B cell (primary cell): ENCODE data around the gene CASZ1. TPM values are rescaled to one million over a fixed set of nuclear protein-coding genes. Genes with fewer than 3 reads are reported as not detected.

Experiments used
- ATAC-seq: fragments of 200-7000 bp; cut with Tn5 transposase; one replicate; pipeline ENCODE4 v1.10.0; 2021; ENCODE audit warnings: low read depth, mild to moderate bottlenecking, moderate number of reproducible peaks, moderate library complexity
- CTCF ChIA-PET: fragments of 350-600 bp; sonication (Branson Sonifier 250); formaldehyde crosslinking; loops from one replicate; lab custom pipeline; 2021; ENCODE audit warnings: antibody characterized with exemption, inconsistent platforms; lab: Charles Lee
- POLR2A ChIA-PET: fragments of 350-600 bp; sonication (Branson Sonifier 250); formaldehyde crosslinking; loops from one replicate; lab custom pipeline; 2021; ENCODE audit warnings: antibody characterized with exemption; lab: Charles Lee
- DNase-seq: peaks from one replicate; pipeline ENCODE4 v3.0.0; 2013
- H2AFZ ChIP-seq: 2 replicates; pipeline ENCODE4 v1.6.1; 2012; ENCODE audit warnings: mild to moderate bottlenecking, low read depth, low read length; ENCODE audit not compliant: insufficient read depth, poor library complexity, severe bottlenecking
- H3K27ac ChIP-seq, 2 donors: 1 replicate in 1 of 2; 2 replicates in 1 of 2; pipeline ENCODE4 v1.5.1; 2012 to 2013; ENCODE audit warnings: low read length in 2 of 2, mild to moderate bottlenecking in 2 of 2, moderate library complexity in 1 of 2
- H3K27me3 ChIP-seq, 4 experiments: fragments of 200-600 bp in 1 of 4; sonication (generic) in 1 of 4; replicated peaks in 1 of 4; 1 replicate in 2 of 4; 2 replicates in 2 of 4; pipeline versions ENCODE4 v1.6.1 to v1.7.0; 2013 to 2016; ENCODE audit warnings: low read length in 3 of 4, mild to moderate bottlenecking in 2 of 4, mixed read lengths in 1 of 4, moderate library complexity in 1 of 4; ENCODE audit not compliant: insufficient read depth in 4 of 4, control insufficient read depth in 3 of 4; ENCODE audit errors: control extremely low read depth in 1 of 4
- H3K36me3 ChIP-seq, 2 experiments: replicated peaks in 1 of 2; 1 replicate in 1 of 2; 2 replicates in 1 of 2; pipeline versions ENCODE4 v1.6.1 to v1.7.1; 2013; ENCODE audit warnings: low read length in 1 of 2; ENCODE audit not compliant: insufficient read depth in 2 of 2, control insufficient read depth in 1 of 2; ENCODE audit errors: control extremely low read depth in 1 of 2, extremely low read depth in 1 of 2
- H3K4me1 ChIP-seq, 2 donors: fragments of 200-600 bp in 1 of 2; sonication (generic) in 1 of 2; 1 replicate in 1 of 2; 2 replicates in 1 of 2; pipeline versions ENCODE4 v1.5.1 to v1.6.1; 2013 to 2017; ENCODE audit warnings: low read length in 2 of 2; ENCODE audit not compliant: control insufficient read depth in 2 of 2, insufficient read depth in 2 of 2
- H3K4me2 ChIP-seq: replicated peaks from 2 replicates; pipeline ENCODE3; 2012; ENCODE audit warnings: mild to moderate bottlenecking, low read depth, low read length; ENCODE audit not compliant: poor library complexity, severe bottlenecking
- H3K4me3 ChIP-seq, 5 experiments: fragments of 200-600 bp in 1 of 5; sonication (generic) in 1 of 5; 1 replicate in 3 of 5; 2 replicates in 2 of 5; pipeline versions ENCODE4 v1.5.1 to v1.7.0; 2011 to 2016; ENCODE audit warnings: low read length in 4 of 5, mild to moderate bottlenecking in 4 of 5, low read depth in 2 of 5, control low read depth in 1 of 5, moderate library complexity in 1 of 5; ENCODE audit not compliant: insufficient read depth in 1 of 5; ENCODE audit errors: control extremely low read depth in 1 of 5, extremely low read depth in 1 of 5
- H3K79me2 ChIP-seq: fragments of 200-600 bp; sonication (generic); one replicate; pipeline ENCODE4 v1.6.0; 2016; ENCODE audit warnings: low read length; ENCODE audit not compliant: control insufficient read depth, insufficient read depth
- H3K9ac ChIP-seq: fragments of 200-600 bp; sonication (generic); 2 replicates; pipeline ENCODE4 v1.6.1; 2017; ENCODE audit warnings: mild to moderate bottlenecking, low read length, moderate library complexity
- H3K9me3 ChIP-seq, 3 donors: one replicate each; pipeline versions ENCODE4 v1.6.1 to v1.7.1; 2013; ENCODE audit warnings: low read length in 2 of 3; ENCODE audit not compliant: control insufficient read depth in 2 of 3, insufficient read depth in 1 of 3; ENCODE audit errors: control extremely low read depth in 1 of 3
- H4K20me1 ChIP-seq: 2 replicates; pipeline ENCODE4 v1.6.0; 2012; ENCODE audit warnings: mild to moderate bottlenecking, low read length; ENCODE audit not compliant: insufficient read depth, control insufficient read depth, poor library complexity, severe bottlenecking
- H3K27ac Mint-ChIP-seq: one replicate; pipeline ENCODE4 v1.8.0; 2021; ENCODE audit warnings: mixed read lengths
- H3K27me3 Mint-ChIP-seq: one replicate; pipeline ENCODE4 v1.8.0; 2021; ENCODE audit warnings: mixed read lengths
- H3K4me1 Mint-ChIP-seq: one replicate; pipeline ENCODE4 v1.8.0; 2021; ENCODE audit warnings: mixed read lengths
- H3K4me3 Mint-ChIP-seq: one replicate; pipeline ENCODE4 v1.8.0; 2021; ENCODE audit warnings: mixed read lengths
- H3K9me3 Mint-ChIP-seq: one replicate; pipeline ENCODE4 v1.8.0; 2022; ENCODE audit warnings: mixed read lengths; ENCODE audit not compliant: insufficient read depth
- CTCF ChIP-seq: fragments of 200-600 bp; IDR thresholded peaks from one replicate; pipeline ENCODE4 v1.8.0; 2022; ENCODE audit warnings: antibody characterized with exemption, mild to moderate bottlenecking
- EZH2 ChIP-seq: IDR thresholded peaks from 2 replicates; pipeline ENCODE4 v1.6.1; 2012; ENCODE audit warnings: borderline replicate concordance, low read depth, mild to moderate bottlenecking, moderate library complexity, low read length; ENCODE audit not compliant: insufficient read depth, poor library complexity, severe bottlenecking
- WGBS: methylation state at CpG from one replicate; pipeline ENCODE4 v1.1.5; 2013; ENCODE audit warnings: missing lambda C conversion rate; ENCODE audit not compliant: insufficient coverage; 5-methylcytosine and 5-hydroxymethylcytosine counted together
- intact Hi-C: fragments of 100-400 bp; cut with micrococcal nuclease; formaldehyde crosslinking; loops from one replicate; pipeline ENCODE4 v1.10.0; 2022
- polyA plus RNA-seq: library from polyadenylated mRNA; depleted of rRNA; stranded (reverse); fragments of >200 nt; gene quantifications from 2 replicates; pipeline ENCODE4 v1.2.3, GENCODE V29; 2012
- total RNA-seq, 2 donors: library from RNA; stranded (reverse); fragments of 120-200 nt in 1 of 2; gene quantifications; 1 replicate in 1 of 2; 2 replicates in 1 of 2; pipeline versions ENCODE4 v1.2.3 to v1.2.4, GENCODE V29; 2013 to 2022

CASZ1 gene
- total and polyA plus RNA-seq, 2 donors (not counting 1 experiment from before 2014, with no cell fraction given), result 9.5 to 27.2 TPM

- Histone ChIP-seq H3K79me2 (no peaks in the 10 kb centered on the region), H3K9ac (no peak overlapping the region), H4K20me1 (peaks cover 6% of the 10 kb centered on the region), H3K4me3 (no peak overlapping the region), H3K27me3 (no peaks in the 10 kb centered on the region), H3K4me1 (no peaks in the 10 kb centered on the region), H2AFZ (no peak overlapping the region), H3K4me2 (no peak overlapping the region), H3K36me3 (peaks cover 0 to 8% of the 10 kb centered on the region in 2 experiments), H3K27ac (no peak overlapping the region), H3K9me3 (no peaks in the 10 kb centered on the region)
- Mint-ChIP-seq H3K4me1 (peaks cover 2% of the 10 kb centered on the region), H3K27me3 (no peaks in the 10 kb centered on the region), H3K27ac (no peak overlapping the region), H3K4me3 (no peak overlapping the region), H3K9me3 (no peaks in the 10 kb centered on the region)
- ChIA-PET CTCF (no interaction called here), POLR2A (no interaction called here)
- TF ChIP-seq CTCF (no peak), EZH2 (no peak)
- ATAC-seq (no peak), DNase-seq (no peak)
- WGBS, result 97% methylated on average over 5 of the region's 5 CpGs
- intact Hi-C loops, result no loop called here
Observed at GRCh38 chr1:10617318-10617717, 179.1 kb downstream of the CASZ1 start.

- Histone ChIP-seq H3K9ac (no peak overlapping the region), H3K9me3 (no peaks in the 10 kb centered on the region), H3K79me2 (no peaks in the 10 kb centered on the region), H3K4me3 (no peak overlapping the region), H3K4me1 (no peaks in the 10 kb centered on the region), H3K27me3 (no peaks in the 10 kb centered on the region), H2AFZ (no peak overlapping the region), H4K20me1 (peaks cover 10% of the 10 kb centered on the region), H3K36me3 (peaks cover 0 to 7% of the 10 kb centered on the region in 2 experiments), H3K27ac (no peak overlapping the region), H3K4me2 (no peak overlapping the region)
- no peaks in the 10 kb centered on the region for H3K27me3 Mint-ChIP-seq
- H3K27ac Mint-ChIP-seq, result no peak overlapping the region
- DNase-seq (no peak), ATAC-seq (no peak)
- no peak overlapping the region for H3K4me3 Mint-ChIP-seq
- WGBS, result 97% methylated on average over 15 of the region's 15 CpGs
- no peak for TF ChIP-seq EZH2
- TF ChIP-seq CTCF, result no peak
- H3K9me3 Mint-ChIP-seq, result no peaks in the 10 kb centered on the region
- peaks cover 2% of the 10 kb centered on the region for H3K4me1 Mint-ChIP-seq
- intact Hi-C loops, result no loop called here
- POLR2A ChIA-PET, result no interaction called here
- CTCF ChIA-PET, result no interaction called here
Observed at GRCh38 chr1:10616696-10617095, 179.8 kb downstream of the CASZ1 start.
